SU-DHL-6 (cell line): Measurements from ENCODE around the gene GPRC5B.

Source experiments
- CTCF ChIP-seq: fragments of 200-600 bp; sonication (generic); IDR thresholded peaks from one replicate; pipeline ENCODE4 v1.5.1; 2017; ENCODE audit warnings: antibody characterized with exemption, mild to moderate bottlenecking, low read length, moderate library complexity; ENCODE audit not compliant: insufficient read depth, poor library complexity, severe bottlenecking
- EZH2phosphoT487 ChIP-seq: fragments of 200-600 bp; sonication (generic), shearing (Covaris generic); conservative IDR thresholded peaks from 2 replicates; pipeline ENCODE4 v1.6.1; 2018; ENCODE audit warnings: mild to moderate bottlenecking, antibody characterized with exemption, low read length, moderate library complexity, mixed read lengths

GRCh38 chr16:19929062-19929511, 44.4 kb upstream of the GPRC5B start:
- TF ChIP-seq CTCF: no peak
- no peak for TF ChIP-seq EZH2phosphoT487
